ENCODE data around the gene PLA2G15.
A peak's percentile ranks its signal among the peaks of the same experiment; 100 is the strongest.

PLA2G15 gene

GRCh38 chr16:68236137-68236825, 8.9 kb upstream of the PLA2G15 start:
- peak overlapping the region; percentile 50 for H3K4me3 ChIP-seq (ENCODE audit: low read length)
- TF ChIP-seq CTCF (conservative IDR thresholded peaks at IDR 0.05; ENCODE audit: low read depth, low read length) = no peak
- DNase-seq (ENCODE audit: low read depth) = no peak

DNA sequence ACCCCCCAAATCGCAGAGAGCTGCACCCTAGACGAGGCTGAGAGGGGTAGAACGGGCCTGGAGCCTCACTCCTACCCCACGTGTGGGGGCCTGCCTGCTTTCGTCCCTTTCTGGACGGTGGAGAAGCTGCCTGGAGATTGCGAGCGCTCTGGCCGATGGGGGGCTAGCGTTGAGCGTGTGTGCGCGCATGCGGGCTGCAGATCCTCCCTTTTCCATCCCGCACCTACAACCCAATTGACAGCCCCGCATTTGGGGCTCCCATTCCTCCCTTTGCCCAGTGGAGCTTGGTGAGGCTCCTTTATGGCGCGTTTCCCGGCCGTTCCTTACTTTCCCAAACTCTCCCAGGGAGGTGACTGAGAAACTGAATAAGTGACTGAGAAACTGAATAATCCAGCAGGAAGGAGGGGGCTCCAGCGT, 8.3 kb upstream of the PLA2G15 start:
- peak overlapping the region; percentile 43 for H3K4me3 ChIP-seq (ENCODE audit: low read length)
- no peak for TF ChIP-seq CTCF (conservative IDR thresholded peaks at IDR 0.05; ENCODE audit: low read depth, low read length)
- no peak for DNase-seq (ENCODE audit: low read depth)

DNA sequence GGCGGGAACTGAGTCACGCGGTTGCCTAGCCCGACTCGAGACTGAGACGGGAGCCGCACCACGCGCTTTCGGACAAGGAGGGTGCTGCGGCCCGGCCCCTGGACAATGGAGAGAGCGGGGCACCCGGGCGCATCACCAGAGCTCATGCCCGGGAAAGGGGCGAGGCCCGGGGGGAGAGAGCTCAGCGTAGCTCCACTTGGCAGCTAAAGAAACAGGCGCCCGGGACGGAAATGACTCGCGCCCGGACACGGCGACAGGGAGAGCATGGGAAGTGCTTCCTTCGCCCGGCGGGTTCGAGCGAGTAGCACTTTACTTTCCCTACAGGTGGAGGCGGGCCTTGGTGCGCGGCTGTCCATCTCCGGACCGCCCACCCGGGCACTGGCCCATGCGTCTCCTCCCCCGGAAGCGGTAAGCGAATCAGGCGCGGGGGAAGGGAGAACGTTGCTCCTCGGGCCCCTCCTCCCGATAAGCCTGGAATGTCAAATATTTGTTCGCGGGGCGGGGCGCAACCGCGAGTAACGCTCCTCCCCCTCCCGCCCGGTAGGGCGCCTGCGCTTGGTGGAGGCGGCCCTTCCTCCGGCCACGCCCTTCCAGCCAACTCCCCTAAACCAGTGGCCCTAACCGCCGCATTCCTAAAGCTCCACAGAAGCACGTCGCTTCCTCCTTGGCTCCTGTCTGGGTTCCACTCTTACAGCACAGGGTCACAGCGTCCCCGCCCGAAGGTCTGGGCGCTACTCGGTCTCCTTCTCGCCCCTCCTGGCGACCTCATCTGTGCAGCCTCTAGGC, 7.7 kb upstream of the PLA2G15 start:
- H3K4me3 ChIP-seq (ENCODE audit: low read length) = peak overlapping the region; percentile 49
- peak; percentile 96 for DNase-seq (ENCODE audit: low read depth)
- TF ChIP-seq CTCF (conservative IDR thresholded peaks at IDR 0.05; ENCODE audit: low read depth, low read length) = no peak

DNA sequence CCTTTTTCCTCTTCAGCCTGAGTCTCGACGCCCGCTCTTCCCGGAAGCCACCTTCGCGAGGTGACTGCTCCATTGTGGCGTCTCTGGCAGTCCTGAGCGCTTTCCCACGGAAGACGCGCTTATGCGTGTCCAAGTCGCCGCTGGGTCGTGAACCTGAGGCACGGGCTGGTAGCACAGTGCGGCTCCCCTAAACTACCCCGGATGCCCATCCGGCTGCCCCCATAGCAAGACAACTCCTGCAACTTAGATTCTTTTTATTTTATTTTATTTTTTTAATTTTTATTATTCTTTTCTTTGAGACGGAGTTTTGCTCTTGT, 7.2 kb upstream of the PLA2G15 start:
- DNase-seq (ENCODE audit: low read depth) = no peak
- no peak for TF ChIP-seq CTCF (conservative IDR thresholded peaks at IDR 0.05; ENCODE audit: low read depth, low read length)
- peak overlapping the region; percentile 49 for H3K4me3 ChIP-seq (ENCODE audit: low read length)

- DNase-seq (ENCODE audit: low read depth) = no peak
- TF ChIP-seq CTCF (conservative IDR thresholded peaks at IDR 0.05; ENCODE audit: low read depth, low read length) = no peak
- H3K4me3 ChIP-seq (ENCODE audit: low read length) = no peak overlapping the region
Observed at GRCh38 chr16:68242085-68242484, 3.1 kb upstream of the PLA2G15 start.

DNA sequence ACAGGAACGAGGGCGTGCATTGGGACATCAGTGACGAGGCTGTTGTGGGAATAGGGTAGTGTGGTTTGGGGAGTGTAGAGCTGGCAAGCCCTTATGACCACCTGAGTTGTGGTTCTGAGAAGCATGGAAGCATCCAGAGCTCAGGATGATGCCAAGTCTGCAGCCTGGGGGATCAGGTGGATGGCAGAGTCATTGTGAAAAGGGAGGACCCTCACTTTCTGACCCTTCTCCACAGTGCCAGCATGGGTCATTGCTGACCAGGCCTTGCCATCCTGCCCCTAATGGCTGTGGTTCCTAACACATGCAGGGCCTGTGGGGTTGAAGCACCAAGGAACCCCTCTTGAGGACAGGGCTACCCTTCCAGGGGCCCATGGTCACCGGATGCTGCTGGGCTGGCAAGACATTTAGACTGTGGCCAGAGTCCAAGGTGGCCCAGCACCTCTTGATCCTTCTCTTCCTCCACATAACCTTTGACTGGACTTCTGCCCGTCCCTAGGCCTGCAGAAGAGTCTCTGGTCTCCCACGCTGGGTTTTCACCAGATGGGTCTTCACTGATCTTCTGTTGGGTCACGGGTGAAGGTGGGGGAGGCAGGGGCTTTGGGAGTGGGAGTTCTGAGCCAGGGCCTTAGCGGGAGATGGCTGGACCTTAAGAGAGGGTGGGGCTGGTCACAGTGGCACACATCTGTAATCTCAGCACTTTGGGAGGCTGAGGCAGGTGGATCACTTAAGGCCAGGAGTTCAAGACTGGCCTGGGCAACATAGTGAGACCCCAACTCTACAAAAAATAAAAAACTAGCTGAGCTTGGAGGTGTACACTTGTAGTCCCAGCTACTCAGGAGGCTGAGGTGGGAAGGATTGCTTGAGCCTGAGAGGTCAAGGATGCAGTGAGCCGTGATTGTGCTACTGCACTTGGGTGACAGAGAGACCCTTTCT, 2.0 kb upstream of the PLA2G15 start:
- no peak for DNase-seq (ENCODE audit: low read depth)
- no peak for TF ChIP-seq CTCF (conservative IDR thresholded peaks at IDR 0.05; ENCODE audit: low read depth, low read length)
- no peak overlapping the region for H3K4me3 ChIP-seq (ENCODE audit: low read length)
